ENCODE data around the gene CSRNP3.

The CSRNP3 gene

DNA sequence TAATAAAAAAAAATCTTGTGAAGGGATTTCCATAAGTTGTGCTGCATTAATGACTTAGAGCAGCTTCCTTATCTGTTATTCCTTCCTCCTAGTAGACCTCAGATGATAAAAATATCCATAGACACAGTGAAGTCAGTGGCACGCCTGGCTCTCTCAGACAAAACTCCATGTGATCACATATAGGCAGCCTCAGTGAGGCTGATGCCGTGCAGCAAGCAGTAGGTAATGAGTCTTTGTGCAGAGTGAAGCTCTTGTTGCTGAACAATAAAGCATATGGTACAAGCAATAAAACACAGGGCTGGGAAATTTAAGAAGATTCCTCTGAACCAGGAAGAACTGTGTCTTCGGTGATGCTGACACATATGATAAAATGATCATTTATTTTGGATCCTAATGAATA, 102.7 kb downstream of the CSRNP3 start:
- TF ChIP-seq EP300 (IDR thresholded peaks at IDR 0.05; ENCODE audit: borderline replicate concordance): no peak
- TF ChIP-seq TEAD4 (IDR thresholded peaks at IDR 0.05): no peak
- no peak for TF ChIP-seq YY1 (IDR thresholded peaks at IDR 0.05; ENCODE audit: low read depth)
- no peak for TF ChIP-seq NFIC (IDR thresholded peaks at IDR 0.05)
- no peak for TF ChIP-seq RAD21 (IDR thresholded peaks at IDR 0.05; ENCODE audit: low read depth)
- TF ChIP-seq, protein P1, sequence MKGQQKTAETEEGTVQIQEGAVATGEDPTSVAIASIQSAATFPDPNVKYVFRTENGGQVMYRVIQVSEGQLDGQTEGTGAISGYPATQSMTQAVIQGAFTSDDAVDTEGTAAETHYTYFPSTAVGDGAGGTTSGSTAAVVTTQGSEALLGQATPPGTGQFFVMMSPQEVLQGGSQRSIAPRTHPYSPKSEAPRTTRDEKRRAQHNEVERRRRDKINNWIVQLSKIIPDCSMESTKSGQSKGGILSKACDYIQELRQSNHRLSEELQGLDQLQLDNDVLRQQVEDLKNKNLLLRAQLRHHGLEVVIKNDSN (IDR thresholded peaks at IDR 0.05): no peak
- no peak for TF ChIP-seq ZBTB7A (IDR thresholded peaks at IDR 0.05; ENCODE audit: low read depth)
- TF ChIP-seq FOXM1 (IDR thresholded peaks at IDR 0.05; ENCODE audit: borderline replicate concordance, low read depth): no peak
- TF ChIP-seq REST (IDR thresholded peaks at IDR 0.05; ENCODE audit: low read depth): no peak
- TF ChIP-seq TAF1 (IDR thresholded peaks at IDR 0.05; ENCODE audit: low read depth): no peak
- no peak for TF ChIP-seq TCF12 (IDR thresholded peaks at IDR 0.05; ENCODE audit: low read depth)
- TF ChIP-seq CREB1 (IDR thresholded peaks at IDR 0.05; ENCODE audit: low read depth): no peak
- no peak for TF ChIP-seq CEBPB (IDR thresholded peaks at IDR 0.05)
- no peak for TF ChIP-seq EGR1 (IDR thresholded peaks at IDR 0.05)
- no peak for TF ChIP-seq MAX (IDR thresholded peaks at IDR 0.05)

DNA sequence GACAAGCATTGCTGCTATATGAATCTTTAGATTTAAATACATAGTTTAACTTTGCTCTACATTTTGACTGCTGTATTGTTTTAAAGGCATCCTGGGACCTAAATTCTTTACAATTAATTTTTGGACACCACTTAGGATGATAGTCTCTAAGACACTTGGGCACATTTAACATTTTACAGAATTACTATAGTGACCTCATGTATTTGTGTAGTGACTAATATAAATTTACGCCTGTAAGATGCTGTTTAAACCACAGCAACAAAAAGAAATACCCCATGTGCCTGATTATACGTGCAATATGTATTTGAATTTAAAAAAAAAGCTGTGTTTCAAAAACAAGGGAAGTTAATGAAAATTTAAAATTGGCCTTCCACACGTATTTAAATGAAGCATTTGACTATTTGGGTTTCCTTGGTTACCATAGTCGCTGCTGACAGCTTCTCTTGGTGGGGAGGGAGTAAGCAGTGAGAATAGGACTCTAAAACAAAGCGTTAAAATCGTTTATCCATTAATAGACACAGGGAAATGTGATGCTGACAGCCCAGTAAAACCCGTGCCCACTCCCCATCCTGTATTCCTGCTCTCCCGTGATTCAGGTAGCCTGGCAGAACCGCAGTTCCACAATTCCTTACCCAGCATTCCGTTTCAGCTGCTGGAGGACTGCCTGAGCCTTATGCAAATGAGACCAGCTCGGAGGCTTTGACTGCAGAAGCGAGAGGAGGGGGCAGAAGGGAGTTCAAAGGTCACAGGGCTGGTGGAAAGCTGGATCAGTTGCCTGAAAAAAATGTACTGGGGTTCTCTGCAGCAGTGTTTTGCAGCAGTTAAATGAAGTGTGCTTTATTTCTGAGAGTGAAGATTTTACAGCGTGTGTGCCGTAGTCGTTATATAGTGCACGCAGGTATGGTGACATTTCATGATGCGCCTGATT, 104.3 kb downstream of the CSRNP3 start:
- TF ChIP-seq CEBPB (IDR thresholded peaks at IDR 0.05) (no peak), ZBTB7A (IDR thresholded peaks at IDR 0.05; ENCODE audit: low read depth) (no peak), TEAD4 (IDR thresholded peaks at IDR 0.05) (no peak), CREB1 (IDR thresholded peaks at IDR 0.05; ENCODE audit: low read depth) (no peak), TCF12 (IDR thresholded peaks at IDR 0.05; ENCODE audit: low read depth) (no peak), EGR1 (IDR thresholded peaks at IDR 0.05) (no peak), FOXM1 (IDR thresholded peaks at IDR 0.05; ENCODE audit: borderline replicate concordance, low read depth) (no peak)
- TF ChIP-seq, protein P1 (IDR thresholded peaks at IDR 0.05): no peak

GRCh38 chr2:165575044-165575615, 105.6 kb downstream of the CSRNP3 start:
- TF ChIP-seq YY1 (IDR thresholded peaks at IDR 0.05; ENCODE audit: low read depth): no peak
- TF ChIP-seq, protein P1 (IDR thresholded peaks at IDR 0.05): no peak
- TF ChIP-seq CREB1 (IDR thresholded peaks at IDR 0.05; ENCODE audit: low read depth): no peak
- no peak for TF ChIP-seq TEAD4 (IDR thresholded peaks at IDR 0.05)
- TF ChIP-seq FOXM1 (IDR thresholded peaks at IDR 0.05; ENCODE audit: borderline replicate concordance, low read depth): no peak
- TF ChIP-seq TCF12 (IDR thresholded peaks at IDR 0.05; ENCODE audit: low read depth): no peak
- no peak for TF ChIP-seq CEBPB (IDR thresholded peaks at IDR 0.05)
- TF ChIP-seq ZBTB7A (IDR thresholded peaks at IDR 0.05; ENCODE audit: low read depth): no peak
- TF ChIP-seq EGR1 (IDR thresholded peaks at IDR 0.05): no peak
- TF ChIP-seq EP300 (IDR thresholded peaks at IDR 0.05; ENCODE audit: borderline replicate concordance): no peak
- no peak for TF ChIP-seq NFIC (IDR thresholded peaks at IDR 0.05)
- no peak for TF ChIP-seq MAX (IDR thresholded peaks at IDR 0.05)
- no peak for TF ChIP-seq TAF1 (IDR thresholded peaks at IDR 0.05; ENCODE audit: low read depth)
- TF ChIP-seq REST (IDR thresholded peaks at IDR 0.05; ENCODE audit: low read depth): no peak
- no peak for TF ChIP-seq RAD21 (IDR thresholded peaks at IDR 0.05; ENCODE audit: low read depth)

DNA sequence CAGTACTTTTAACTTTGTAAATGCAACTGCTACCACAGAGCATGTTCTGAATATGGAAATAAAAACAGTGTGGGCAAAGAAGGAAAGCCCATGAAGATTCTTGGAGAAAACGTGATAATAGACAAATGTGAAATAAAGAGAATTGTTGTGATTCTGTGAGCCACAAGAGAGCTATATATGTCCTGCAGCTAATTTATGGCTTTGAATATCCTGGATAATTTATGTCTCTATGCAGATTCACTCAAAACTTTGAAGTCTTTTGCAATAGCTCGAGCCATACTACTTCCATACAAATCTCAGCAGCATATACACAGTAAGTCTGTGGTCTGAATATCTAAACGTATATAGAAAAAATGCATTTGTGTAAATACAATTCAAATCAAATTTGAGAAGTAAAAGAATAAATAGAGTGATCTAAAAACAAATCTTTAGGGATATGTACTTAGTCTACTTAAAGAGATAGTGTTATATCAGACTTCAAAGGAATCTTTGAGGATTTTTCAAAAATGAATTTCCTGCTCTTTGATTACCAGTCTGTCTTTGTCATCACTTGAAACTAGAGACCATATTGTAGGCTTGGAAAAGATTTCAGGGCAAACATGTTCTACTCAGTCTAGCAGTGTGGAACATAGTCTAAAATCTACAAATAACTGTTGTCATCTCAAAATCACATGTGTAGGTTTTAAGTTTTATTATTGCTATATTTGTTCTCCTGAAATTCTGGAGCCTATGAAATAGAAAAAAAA, 107.1 kb downstream of the CSRNP3 start:
- TF ChIP-seq TAF1 (IDR thresholded peaks at IDR 0.05; ENCODE audit: low read depth): no peak
- TF ChIP-seq CEBPB (IDR thresholded peaks at IDR 0.05): no peak
- TF ChIP-seq TEAD4 (IDR thresholded peaks at IDR 0.05): no peak
- TF ChIP-seq EP300 (IDR thresholded peaks at IDR 0.05; ENCODE audit: borderline replicate concordance): no peak
- no peak for TF ChIP-seq REST (IDR thresholded peaks at IDR 0.05; ENCODE audit: low read depth)
- TF ChIP-seq ZBTB7A (IDR thresholded peaks at IDR 0.05; ENCODE audit: low read depth): no peak
- TF ChIP-seq EGR1 (IDR thresholded peaks at IDR 0.05): no peak
- TF ChIP-seq NFIC (IDR thresholded peaks at IDR 0.05): no peak
- TF ChIP-seq, protein P1 (IDR thresholded peaks at IDR 0.05): no peak
- no peak for TF ChIP-seq FOXM1 (IDR thresholded peaks at IDR 0.05; ENCODE audit: borderline replicate concordance, low read depth)
- no peak for TF ChIP-seq CREB1 (IDR thresholded peaks at IDR 0.05; ENCODE audit: low read depth)
